ENCODE results near the gene HLTF.

GRCh38 chr3:148991219-148992026 lies 94.9 kb downstream of the HLTF start, which contains the start of gene GYG1:
- TF ChIP-seq, protein P1, sequence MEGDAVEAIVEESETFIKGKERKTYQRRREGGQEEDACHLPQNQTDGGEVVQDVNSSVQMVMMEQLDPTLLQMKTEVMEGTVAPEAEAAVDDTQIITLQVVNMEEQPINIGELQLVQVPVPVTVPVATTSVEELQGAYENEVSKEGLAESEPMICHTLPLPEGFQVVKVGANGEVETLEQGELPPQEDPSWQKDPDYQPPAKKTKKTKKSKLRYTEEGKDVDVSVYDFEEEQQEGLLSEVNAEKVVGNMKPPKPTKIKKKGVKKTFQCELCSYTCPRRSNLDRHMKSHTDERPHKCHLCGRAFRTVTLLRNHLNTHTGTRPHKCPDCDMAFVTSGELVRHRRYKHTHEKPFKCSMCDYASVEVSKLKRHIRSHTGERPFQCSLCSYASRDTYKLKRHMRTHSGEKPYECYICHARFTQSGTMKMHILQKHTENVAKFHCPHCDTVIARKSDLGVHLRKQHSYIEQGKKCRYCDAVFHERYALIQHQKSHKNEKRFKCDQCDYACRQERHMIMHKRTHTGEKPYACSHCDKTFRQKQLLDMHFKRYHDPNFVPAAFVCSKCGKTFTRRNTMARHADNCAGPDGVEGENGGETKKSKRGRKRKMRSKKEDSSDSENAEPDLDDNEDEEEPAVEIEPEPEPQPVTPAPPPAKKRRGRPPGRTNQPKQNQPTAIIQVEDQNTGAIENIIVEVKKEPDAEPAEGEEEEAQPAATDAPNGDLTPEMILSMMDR (IDR thresholded peaks at IDR 0.05): peak; percentile 36
- TF ChIP-seq ZFX (IDR thresholded peaks at IDR 0.05; ENCODE audit: borderline replicate concordance): no peak
